ENCODE results near the gene ANKRD26. TPM values are rescaled to one million over a fixed set of nuclear protein-coding genes. Genes with fewer than 3 reads are reported as not detected.

ANKRD26 gene
- total and polyA plus RNA-seq, 2 donors (not counting 3 experiments of a cell fraction or from before 2014, with no cell fraction given): 1.0 to 9.5 TPM

- H3K27ac ChIP-seq (ENCODE audit: insufficient read depth, low read depth, low read length): no peak overlapping the region
- no peaks in the 10 kb centered on the region for H3K9me3 ChIP-seq (replicated peaks; ENCODE audit: control insufficient read depth, insufficient read depth, low read length)
- no peak for TF ChIP-seq POLR2AphosphoS5 (IDR thresholded peaks at IDR 0.05; ENCODE audit: insufficient read depth, low read depth, low read length)
- TF ChIP-seq FOS (IDR thresholded peaks at IDR 0.05; ENCODE audit: borderline replicate concordance, insufficient read depth, low read length): no peak
- peak; percentile 14 for TF ChIP-seq JUN (IDR thresholded peaks at IDR 0.05; ENCODE audit: borderline replicate concordance, insufficient read depth, insufficient read length, low read depth)
- H3K79me2 ChIP-seq (ENCODE audit: control insufficient read depth, insufficient read depth, low read length): no peaks in the 10 kb centered on the region
- dilution Hi-C loops (cut with MboI; ENCODE audit: extremely low pct_ligation_motif_present, low sequenced_read_pairs): no loop called here
- peaks cover 24% of the 10 kb centered on the region for H3K4me1 ChIP-seq (ENCODE audit: control insufficient read depth, extremely low read depth, insufficient read depth, low read length)
- peak; percentile 41 for DNase-seq (ENCODE audit: low read depth, low spot score)
- H3K9ac ChIP-seq (replicated peaks; ENCODE audit: extremely low read depth, insufficient read depth, low read length): no peak overlapping the region
- no peaks in the 10 kb centered on the region for H3K9me1 ChIP-seq (replicated peaks; ENCODE audit: control insufficient read depth, extremely low read depth, insufficient read depth, low read length)
- no peak overlapping the region for H3K4me2 ChIP-seq (ENCODE audit: insufficient read depth, low read length)
- no peak for FAIRE-seq
- H4K20me1 ChIP-seq (replicated peaks; ENCODE audit: control insufficient read depth, extremely low read depth, insufficient read depth, low read length): no peaks in the 10 kb centered on the region
- no peaks in the 10 kb centered on the region for H3K36me3 ChIP-seq (ENCODE audit: control insufficient read depth in 2 of 2, extremely low read depth in 1 of 2, insufficient read depth in 2 of 2, low read length in 2 of 2)
- H3K4me3 ChIP-seq (replicated peaks in 1 of 3; ENCODE audit: insufficient read depth in 1 of 3, low read depth in 1 of 3, low read length in 3 of 3): no peak overlapping the region
- BruUV-seq (replicated peaks): no TSS peak
- H2AFZ ChIP-seq (ENCODE audit: low read depth, low read length): peak overlapping the region; percentile 72
- intact Hi-C loops (cut with micrococcal nuclease): no loop called here
- ChIA-PET POLR2A (no interaction called here), CTCF (interaction anchor here (1.0 to 1.3 kb wide), 4 partner anchors 8 to 334 kb away, joined by 3 to 4 read pairs (median 3); no protein-coding TSS in a partner anchor)
- H3K27me3 ChIP-seq (ENCODE audit: control insufficient read depth in 2 of 2, insufficient read depth in 2 of 2, low read length in 2 of 2): no peaks in the 10 kb centered on the region
Observed at GRCh38 chr10:27019827-27020226, 80.5 kb downstream of the ANKRD26 start.

DNA sequence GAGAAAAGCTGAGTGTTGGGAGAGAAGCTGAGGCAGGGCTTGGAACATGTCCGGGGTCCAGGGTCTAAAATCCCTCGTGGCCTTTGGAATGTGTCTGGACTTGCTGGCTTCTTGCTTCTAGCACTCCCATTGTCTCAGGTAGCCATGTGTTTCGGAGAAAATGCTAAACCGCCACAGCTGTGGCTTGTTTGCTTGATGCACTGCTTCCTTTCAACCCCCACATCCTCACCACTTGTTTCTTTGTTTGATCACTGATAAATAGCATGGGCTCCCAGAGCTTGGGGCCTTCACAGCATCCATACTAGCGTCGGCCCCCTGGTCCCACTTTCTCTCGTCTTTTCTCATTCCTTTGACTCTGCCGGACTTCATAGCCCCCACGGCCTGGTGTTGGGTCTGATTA is 102.7 kb downstream of the ANKRD26 start:
- dilution Hi-C loops (cut with MboI; ENCODE audit: extremely low pct_ligation_motif_present, low sequenced_read_pairs) (no loop called here), intact Hi-C loops (cut with micrococcal nuclease) (no loop called here)
- Histone ChIP-seq H3K9me1 (replicated peaks; ENCODE audit: control insufficient read depth, extremely low read depth, insufficient read depth, low read length) (no peaks in the 10 kb centered on the region), H3K9ac (replicated peaks; ENCODE audit: extremely low read depth, insufficient read depth, low read length) (no peak overlapping the region), H3K4me1 (ENCODE audit: control insufficient read depth, extremely low read depth, insufficient read depth, low read length) (no peaks in the 10 kb centered on the region), H4K20me1 (replicated peaks; ENCODE audit: control insufficient read depth, extremely low read depth, insufficient read depth, low read length) (no peaks in the 10 kb centered on the region), H3K9me3 (replicated peaks; ENCODE audit: control insufficient read depth, insufficient read depth, low read length) (no peaks in the 10 kb centered on the region), H3K4me3 (replicated peaks in 1 of 3; ENCODE audit: insufficient read depth in 1 of 3, low read depth in 1 of 3, low read length in 3 of 3) (no peak overlapping the region), H2AFZ (ENCODE audit: low read depth, low read length) (no peak overlapping the region), H3K79me2 (ENCODE audit: control insufficient read depth, insufficient read depth, low read length) (no peaks in the 10 kb centered on the region), H3K27me3 (ENCODE audit: control insufficient read depth in 2 of 2, insufficient read depth in 2 of 2, low read length in 2 of 2) (no peaks in the 10 kb centered on the region), H3K27ac (ENCODE audit: insufficient read depth, low read depth, low read length) (no peak overlapping the region), H3K4me2 (ENCODE audit: insufficient read depth, low read length) (no peak overlapping the region), H3K36me3 (ENCODE audit: control insufficient read depth in 2 of 2, extremely low read depth in 1 of 2, insufficient read depth in 2 of 2, low read length in 2 of 2) (no peaks in the 10 kb centered on the region)
- TF ChIP-seq GATA2 (IDR thresholded peaks at IDR 0.05; ENCODE audit: insufficient read depth, insufficient read length, low read depth, low read length) (no peak), EZH2 (IDR thresholded peaks at IDR 0.05; ENCODE audit: borderline replicate concordance, low read depth, low read length, severe bottlenecking) (no peak), MYC (IDR thresholded peaks at IDR 0.05; ENCODE audit: low read depth, low read length) (no peak), FOS (IDR thresholded peaks at IDR 0.05; ENCODE audit: borderline replicate concordance, insufficient read depth, low read length) (no peak), POLR2A (IDR thresholded peaks at IDR 0.05; ENCODE audit: low read depth, low read length) (no peak), POLR2AphosphoS5 (IDR thresholded peaks at IDR 0.05; ENCODE audit: insufficient read depth, low read depth, low read length) (no peak), JUN (IDR thresholded peaks at IDR 0.05; ENCODE audit: borderline replicate concordance, insufficient read depth, insufficient read length, low read depth) (no peak)
- TF ChIP-seq, protein P1, sequence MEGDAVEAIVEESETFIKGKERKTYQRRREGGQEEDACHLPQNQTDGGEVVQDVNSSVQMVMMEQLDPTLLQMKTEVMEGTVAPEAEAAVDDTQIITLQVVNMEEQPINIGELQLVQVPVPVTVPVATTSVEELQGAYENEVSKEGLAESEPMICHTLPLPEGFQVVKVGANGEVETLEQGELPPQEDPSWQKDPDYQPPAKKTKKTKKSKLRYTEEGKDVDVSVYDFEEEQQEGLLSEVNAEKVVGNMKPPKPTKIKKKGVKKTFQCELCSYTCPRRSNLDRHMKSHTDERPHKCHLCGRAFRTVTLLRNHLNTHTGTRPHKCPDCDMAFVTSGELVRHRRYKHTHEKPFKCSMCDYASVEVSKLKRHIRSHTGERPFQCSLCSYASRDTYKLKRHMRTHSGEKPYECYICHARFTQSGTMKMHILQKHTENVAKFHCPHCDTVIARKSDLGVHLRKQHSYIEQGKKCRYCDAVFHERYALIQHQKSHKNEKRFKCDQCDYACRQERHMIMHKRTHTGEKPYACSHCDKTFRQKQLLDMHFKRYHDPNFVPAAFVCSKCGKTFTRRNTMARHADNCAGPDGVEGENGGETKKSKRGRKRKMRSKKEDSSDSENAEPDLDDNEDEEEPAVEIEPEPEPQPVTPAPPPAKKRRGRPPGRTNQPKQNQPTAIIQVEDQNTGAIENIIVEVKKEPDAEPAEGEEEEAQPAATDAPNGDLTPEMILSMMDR (IDR thresholded peaks at IDR 0.05; ENCODE audit: extremely low read depth in 1 of 2, insufficient read depth in 1 of 2, low read depth in 1 of 2, low read length in 2 of 2): no peak
- TF ChIP-seq, protein P2, sequence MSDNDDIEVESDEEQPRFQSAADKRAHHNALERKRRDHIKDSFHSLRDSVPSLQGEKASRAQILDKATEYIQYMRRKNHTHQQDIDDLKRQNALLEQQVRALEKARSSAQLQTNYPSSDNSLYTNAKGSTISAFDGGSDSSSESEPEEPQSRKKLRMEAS (IDR thresholded peaks at IDR 0.05; ENCODE audit: insufficient read depth, insufficient read length): no peak
- POLR2A ChIA-PET: no interaction called here
- BruUV-seq (replicated peaks): no TSS peak
- no peak for DNase-seq (ENCODE audit: low read depth, low spot score)
- no peak for FAIRE-seq
- CTCF ChIA-PET: no interaction called here
